SK-N-MC (cell line): ENCODE measurements around the gene RRAGD.

Source experiments
- DNase-seq: peaks from one replicate; pipeline ENCODE4 v3.0.0-alpha.2; 2011; ENCODE audit warnings: low read depth, low spot score
- H3K27ac ChIP-seq: fragments of 200-600 bp; sonication (generic); 2 replicates; pipeline ENCODE4 v1.5.1; 2016; ENCODE audit warnings: mixed run types
- H3K36me3 ChIP-seq: fragments of 200-600 bp; sonication (generic); 2 replicates; pipeline ENCODE4 v1.6.1; 2017; ENCODE audit warnings: antibody characterized with exemption, low read length, mixed read lengths; ENCODE audit not compliant: insufficient read depth
- H3K4me3 ChIP-seq: fragments of 200-600 bp; sonication (generic); 2 replicates; pipeline ENCODE4 v1.5.1; 2016
- H3K9ac ChIP-seq: fragments of 200-600 bp; sonication (generic); 2 replicates; pipeline ENCODE4 v1.8.0; 2017; ENCODE audit warnings: mixed run types, mixed read lengths; ENCODE audit not compliant: insufficient read length
- H3K9me3 ChIP-seq: fragments of 200-600 bp; sonication (generic); 2 replicates; pipeline ENCODE4 v1.6.1; 2017; ENCODE audit warnings: low read depth, mild to moderate bottlenecking, antibody characterized with exemption, low read length, moderate library complexity, mixed read lengths
- EZH2 ChIP-seq: fragments of 200-600 bp; sonication (generic); IDR thresholded peaks from one replicate; pipeline ENCODE4 v1.6.1; 2017; ENCODE audit warnings: antibody characterized with exemption
- FOXP2 ChIP-seq: optimal IDR thresholded peaks from 2 replicates; pipeline ENCODE3; 2011; ENCODE audit warnings: mild to moderate bottlenecking, moderate library complexity; ENCODE audit not compliant: insufficient read depth; ENCODE audit errors: extremely low read length, control extremely low read depth
- POLR2AphosphoS5 ChIP-seq: IDR thresholded peaks from 2 replicates; pipeline ENCODE4 v1.6.1; 2012; ENCODE audit warnings: mild to moderate bottlenecking, low read depth, low read length, borderline replicate concordance

Gene RRAGD

GRCh38 chr6:89392823-89393222, 19.2 kb downstream of the RRAGD start:
- Histone ChIP-seq H3K9ac (no peak overlapping the region), H3K36me3 (no peaks in the 10 kb centered on the region), H3K9me3 (no peaks in the 10 kb centered on the region), H3K27ac (no peak overlapping the region), H3K4me3 (no peak overlapping the region)
- no peak for TF ChIP-seq EZH2
- no peak for TF ChIP-seq POLR2AphosphoS5
- no peak for TF ChIP-seq FOXP2
- DNase-seq, result no peak

- Histone ChIP-seq H3K9me3 (no peaks in the 10 kb centered on the region), H3K36me3 (no peaks in the 10 kb centered on the region), H3K4me3 (no peak overlapping the region), H3K27ac (no peak overlapping the region), H3K9ac (no peak overlapping the region)
- DNase-seq, result no peak
- TF ChIP-seq POLR2AphosphoS5, result no peak
- no peak for TF ChIP-seq FOXP2
- TF ChIP-seq EZH2, result no peak
These were observed 23.2 kb downstream of the RRAGD start for GRCh38 chr6:89388846-89389245.

GRCh38 chr6:89387516-89388201, 24.4 kb downstream of the RRAGD start:
- TF ChIP-seq FOXP2 (no peak), POLR2AphosphoS5 (no peak), EZH2 (no peak)
- DNase-seq, result no peak
- Histone ChIP-seq H3K4me3 (no peak overlapping the region), H3K9ac (no peak overlapping the region), H3K9me3 (no peaks in the 10 kb centered on the region), H3K36me3 (no peaks in the 10 kb centered on the region), H3K27ac (no peak overlapping the region)

- DNase-seq, result no peak
- H3K9me3 ChIP-seq, result no peaks in the 10 kb centered on the region
- H3K4me3 ChIP-seq, result no peak overlapping the region
- H3K36me3 ChIP-seq, result no peaks in the 10 kb centered on the region
- no peak overlapping the region for H3K9ac ChIP-seq
- no peak overlapping the region for H3K27ac ChIP-seq
- TF ChIP-seq EZH2 (no peak), POLR2AphosphoS5 (no peak), FOXP2 (no peak)
These were observed 25.1 kb downstream of the RRAGD start for GRCh38 chr6:89386917-89387491.

- Histone ChIP-seq H3K27ac (no peak overlapping the region), H3K4me3 (no peak overlapping the region), H3K9me3 (no peaks in the 10 kb centered on the region), H3K9ac (no peak overlapping the region), H3K36me3 (no peaks in the 10 kb centered on the region)
- TF ChIP-seq FOXP2 (no peak), EZH2 (no peak), POLR2AphosphoS5 (no peak)
- no peak for DNase-seq
These were observed 26.2 kb downstream of the RRAGD start for GRCh38 chr6:89385846-89386245.

- no peak for DNase-seq
- Histone ChIP-seq H3K4me3 (no peak overlapping the region), H3K36me3 (no peaks in the 10 kb centered on the region), H3K9me3 (no peaks in the 10 kb centered on the region), H3K27ac (no peak overlapping the region), H3K9ac (no peak overlapping the region)
- TF ChIP-seq POLR2AphosphoS5 (no peak), EZH2 (no peak), FOXP2 (no peak)
These were observed 26.9 kb downstream of the RRAGD start for GRCh38 chr6:89385156-89385667.

- no peaks in the 10 kb centered on the region for H3K36me3 ChIP-seq
These were observed 31.0 kb downstream of the RRAGD start for GRCh38 chr6:89381031-89381430.

GRCh38 chr6:89379281-89379680, 32.8 kb downstream of the RRAGD start:
- H3K27ac ChIP-seq, result no peak overlapping the region
- H3K36me3 ChIP-seq, result no peaks in the 10 kb centered on the region
- TF ChIP-seq POLR2AphosphoS5 (no peak), FOXP2 (no peak), EZH2 (no peak)
- DNase-seq, result no peak
- H3K4me3 ChIP-seq, result no peak overlapping the region
- no peak overlapping the region for H3K9ac ChIP-seq
- no peaks in the 10 kb centered on the region for H3K9me3 ChIP-seq

More at GRCh38 chr6:89381031-89381430, 31.0 kb downstream of the RRAGD start:
- Histone ChIP-seq H3K4me3 (no peak overlapping the region), H3K9ac (no peak overlapping the region), H3K27ac (no peak overlapping the region), H3K9me3 (no peaks in the 10 kb centered on the region)
- TF ChIP-seq FOXP2, result no peak
- TF ChIP-seq POLR2AphosphoS5, result no peak
- TF ChIP-seq EZH2, result no peak
- no peak for DNase-seq
